ENCODE data around the gene STH.
A peak's percentile ranks its signal among the peaks of the same experiment; 100 is the strongest.
"Not testable (repeated sequence)": the region's sequence is repeated elsewhere in the genome, so short reads cannot be mapped to it uniquely, and the experiment has no call there.

STH gene

DNA sequence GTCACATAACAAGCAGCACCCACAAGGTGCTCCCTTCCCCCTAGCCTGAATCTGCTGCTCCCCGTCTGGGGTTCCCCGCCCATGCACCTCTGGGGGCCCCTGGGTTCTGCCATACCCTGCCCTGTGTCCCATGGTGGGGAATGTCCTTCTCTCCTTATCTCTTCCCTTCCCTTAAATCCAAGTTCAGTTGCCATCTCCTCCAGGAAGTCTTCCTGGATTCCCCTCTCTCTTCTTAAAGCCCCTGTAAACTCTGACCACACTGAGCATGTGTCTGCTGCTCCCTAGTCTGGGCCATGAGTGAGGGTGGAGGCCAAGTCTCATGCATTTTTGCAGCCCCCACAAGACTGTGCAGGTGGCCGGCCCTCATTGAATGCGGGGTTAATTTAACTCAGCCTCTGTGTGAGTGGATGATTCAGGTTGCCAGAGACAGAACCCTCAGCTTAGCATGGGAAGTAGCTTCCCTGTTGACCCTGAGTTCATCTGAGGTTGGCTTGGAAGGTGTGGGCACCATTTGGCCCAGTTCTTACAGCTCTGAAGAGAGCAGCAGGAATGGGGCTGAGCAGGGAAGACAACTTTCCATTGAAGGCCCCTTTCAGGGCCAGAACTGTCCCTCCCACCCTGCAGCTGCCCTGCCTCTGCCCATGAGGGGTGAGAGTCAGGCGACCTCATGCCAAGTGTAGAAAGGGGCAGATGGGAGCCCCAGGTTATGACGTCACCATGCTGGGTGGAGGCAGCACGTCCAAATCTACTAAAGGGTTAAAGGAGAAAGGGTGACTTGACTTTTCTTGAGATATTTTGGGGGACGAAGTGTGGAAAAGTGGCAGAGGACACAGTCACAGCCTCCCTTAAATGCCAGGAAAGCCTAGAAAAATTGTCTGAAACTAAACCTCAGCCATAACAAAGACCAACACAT lies at the start of gene STH:
STH (plus strand) TSS at position 264 of the 913 bp plus-strand sequence; CDS start at position 294, 30 bp downstream.
- no peak for DNase-seq (ENCODE audit: low spot score)

GRCh38 chr17:45949755-45950320 lies 49.2 kb upstream of the STH start:
- no peak for DNase-seq (ENCODE audit: low spot score)

DNA sequence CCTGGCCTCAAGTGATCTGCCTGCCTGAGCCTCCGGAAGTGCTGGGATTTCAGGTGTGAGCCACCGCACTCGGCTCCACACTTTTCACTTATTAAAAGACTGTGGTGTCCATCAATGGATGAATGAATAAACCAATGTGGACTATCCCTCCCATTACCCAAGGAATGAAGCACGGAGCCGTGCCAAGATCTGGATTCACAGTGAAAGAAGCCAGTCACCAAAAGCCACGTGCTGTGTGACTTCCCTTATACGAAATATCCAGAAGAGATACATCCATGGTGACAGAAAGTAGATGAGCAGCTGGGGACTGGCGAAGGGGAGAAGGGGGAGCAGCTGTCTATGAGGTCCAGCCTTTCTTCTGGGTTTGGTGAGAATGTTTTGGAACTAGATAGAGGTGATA lies 48.2 kb upstream of the STH start:
- DNase-seq (ENCODE audit: low spot score): no peak

DNA sequence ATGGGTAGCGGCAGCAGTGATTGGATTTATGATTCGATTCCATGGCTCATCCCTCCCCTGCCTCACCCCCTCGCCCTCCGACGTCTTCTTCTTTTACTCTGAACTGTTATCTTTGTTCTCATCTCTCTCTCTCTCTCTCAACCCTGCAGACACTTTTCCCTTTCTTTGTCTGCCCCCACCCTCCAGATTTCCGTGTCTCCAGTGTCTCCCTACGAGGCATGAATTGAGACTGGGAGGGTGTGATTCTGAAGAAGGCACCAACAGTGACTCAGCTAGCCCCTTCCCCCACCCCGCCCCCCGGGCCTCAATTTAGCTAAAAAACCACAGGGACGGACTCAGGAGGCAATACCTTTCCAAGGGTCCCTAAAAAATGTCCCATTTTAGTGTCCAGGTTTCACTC lies 47.6 kb upstream of the STH start:
- no peak for DNase-seq (ENCODE audit: low spot score)

DNA sequence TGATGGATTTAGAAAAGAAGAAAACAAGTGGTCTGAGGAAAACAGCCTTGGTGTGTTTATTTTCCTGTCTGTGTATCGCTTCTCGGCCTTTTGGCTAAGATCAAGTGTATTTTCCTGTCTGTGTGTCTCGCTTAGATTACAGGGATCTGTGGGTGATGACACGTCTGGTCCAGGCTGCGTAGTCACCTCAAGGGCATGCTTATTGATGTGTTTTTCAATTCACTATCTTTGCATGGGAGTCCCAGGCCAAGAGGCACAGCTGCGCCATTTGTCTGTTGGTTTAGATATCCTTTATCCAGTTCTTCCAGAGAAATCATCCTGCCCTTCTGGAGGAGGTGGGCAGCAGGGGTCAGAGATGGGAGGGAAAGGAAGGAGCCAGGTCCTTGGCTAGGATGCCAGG lies 47.1 kb upstream of the STH start:
- no peak for DNase-seq (ENCODE audit: low spot score)

DNA sequence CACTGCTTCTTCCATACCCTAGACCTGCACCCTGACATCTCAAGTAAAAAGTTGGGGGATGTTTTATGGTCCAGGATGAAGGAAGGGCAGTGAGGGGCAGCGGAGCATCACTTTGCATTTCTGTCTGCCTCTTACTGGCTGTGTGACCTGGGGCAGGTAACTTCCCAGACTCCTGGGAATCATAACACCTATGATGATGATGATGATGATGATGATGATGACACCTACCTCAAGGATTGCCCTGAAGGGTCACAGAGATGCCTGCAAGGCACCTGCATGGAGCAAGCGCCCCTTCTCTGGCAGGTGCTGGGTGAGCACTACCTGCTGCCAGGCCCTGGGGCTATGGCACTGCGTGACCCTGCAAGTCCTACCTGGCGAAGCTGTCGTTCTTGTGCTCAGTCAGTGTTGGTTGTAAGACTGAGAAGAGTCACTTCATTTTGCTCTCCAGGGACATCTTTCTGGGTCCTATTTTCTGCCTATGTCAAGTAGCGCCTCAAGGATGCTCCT lies 46.2 kb upstream of the STH start:
- DNase-seq (ENCODE audit: low spot score): no peak

GRCh38 chr17:45953561-45953960 lies 45.5 kb upstream of the STH start:
- no peak for DNase-seq (ENCODE audit: low spot score)

DNA sequence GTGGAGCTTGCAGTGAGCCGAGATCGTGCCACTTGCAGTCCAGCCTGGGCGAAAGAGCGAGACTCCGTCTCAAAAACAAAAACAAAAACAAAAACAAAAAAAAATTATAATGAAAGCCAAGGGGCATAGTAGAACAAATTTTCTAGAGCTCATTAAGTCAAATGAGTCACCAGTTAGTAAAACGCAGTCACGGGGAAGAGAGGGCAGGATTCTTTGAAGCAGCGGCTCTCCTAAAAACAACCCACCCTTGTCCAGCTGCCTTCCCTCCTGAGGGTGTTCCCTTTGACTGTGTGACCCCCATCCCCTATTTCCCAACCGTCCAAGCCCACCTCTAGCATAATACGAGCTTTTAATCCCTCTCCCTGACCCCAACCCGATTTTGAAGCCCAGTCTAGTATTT lies 44.1 kb upstream of the STH start:
- DNase-seq (ENCODE audit: low spot score): peak; percentile 53

DNA sequence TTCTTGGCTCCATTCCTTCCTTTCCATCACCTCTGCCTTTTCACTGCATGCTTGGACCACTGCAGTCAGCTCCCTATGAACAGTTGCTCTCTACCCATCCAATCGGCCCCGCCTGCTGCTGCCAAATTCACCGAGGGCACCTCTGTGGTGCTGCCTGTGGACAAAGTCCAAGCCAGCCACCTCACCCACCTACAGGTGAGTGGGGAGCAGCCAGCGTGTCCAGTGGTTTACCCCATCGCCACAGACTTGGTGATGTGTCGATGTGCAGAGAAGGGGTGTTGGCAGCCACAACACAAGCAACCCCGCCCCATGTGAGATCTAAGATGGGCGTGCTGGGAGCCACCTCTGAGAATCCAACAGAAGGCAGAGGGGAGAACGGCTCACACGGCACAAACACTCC lies 43.7 kb upstream of the STH start:
- no peak for DNase-seq (ENCODE audit: low spot score)

- DNase-seq (ENCODE audit: low spot score): no peak
These were observed 43.0 kb upstream of the STH start for GRCh38 chr17:45956090-45956489.

GRCh38 chr17:45956746-45957145 lies 42.3 kb upstream of the STH start:
- DNase-seq (ENCODE audit: low spot score): not testable (repeated sequence)

GRCh38 chr17:45958307-45958706 lies 40.7 kb upstream of the STH start:
- DNase-seq (ENCODE audit: low spot score): no peak

- no peak for DNase-seq (ENCODE audit: low spot score)
These were observed 39.9 kb upstream of the STH start for GRCh38 chr17:45958994-45959665.

DNA sequence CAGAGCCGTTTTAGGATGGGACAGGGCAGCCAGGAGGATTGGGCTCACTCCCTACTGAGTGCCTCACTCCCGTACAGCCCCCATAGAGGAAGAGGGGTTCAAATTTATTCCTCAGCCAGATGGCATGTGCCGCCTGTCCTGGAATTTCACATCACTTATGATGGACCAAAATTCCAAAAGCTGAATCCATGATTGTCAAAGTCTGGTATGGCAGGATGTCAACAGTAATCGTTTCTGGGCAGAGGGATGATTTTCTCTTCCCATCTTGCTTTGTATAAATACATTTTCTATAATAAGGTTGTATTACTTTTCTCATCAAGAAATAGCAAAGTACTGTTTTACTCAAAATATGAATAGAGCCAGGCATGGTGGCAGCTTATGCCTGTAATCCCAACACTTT lies 38.7 kb upstream of the STH start:
- no peak for DNase-seq (ENCODE audit: low spot score)

DNA sequence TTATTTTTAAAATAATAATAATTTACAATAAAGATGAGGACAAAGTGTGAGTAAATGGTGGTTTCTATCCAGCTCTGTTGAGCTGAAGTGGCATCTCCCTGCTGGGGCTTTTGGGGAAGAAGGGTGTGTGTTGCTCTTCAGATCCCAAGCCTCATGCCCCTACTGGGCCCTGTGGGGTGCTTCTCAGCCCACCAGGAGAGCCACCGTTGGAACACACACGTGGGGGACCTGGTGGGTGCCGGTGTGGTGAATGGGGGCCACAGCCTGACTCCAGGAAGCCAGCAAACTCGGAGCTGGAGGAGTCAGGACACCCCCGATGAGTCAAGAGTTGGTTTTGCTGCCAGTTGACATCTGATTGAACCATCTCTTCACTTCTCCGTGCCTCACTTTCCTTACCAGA lies 37.8 kb upstream of the STH start:
- DNase-seq (ENCODE audit: low spot score): no peak

DNA sequence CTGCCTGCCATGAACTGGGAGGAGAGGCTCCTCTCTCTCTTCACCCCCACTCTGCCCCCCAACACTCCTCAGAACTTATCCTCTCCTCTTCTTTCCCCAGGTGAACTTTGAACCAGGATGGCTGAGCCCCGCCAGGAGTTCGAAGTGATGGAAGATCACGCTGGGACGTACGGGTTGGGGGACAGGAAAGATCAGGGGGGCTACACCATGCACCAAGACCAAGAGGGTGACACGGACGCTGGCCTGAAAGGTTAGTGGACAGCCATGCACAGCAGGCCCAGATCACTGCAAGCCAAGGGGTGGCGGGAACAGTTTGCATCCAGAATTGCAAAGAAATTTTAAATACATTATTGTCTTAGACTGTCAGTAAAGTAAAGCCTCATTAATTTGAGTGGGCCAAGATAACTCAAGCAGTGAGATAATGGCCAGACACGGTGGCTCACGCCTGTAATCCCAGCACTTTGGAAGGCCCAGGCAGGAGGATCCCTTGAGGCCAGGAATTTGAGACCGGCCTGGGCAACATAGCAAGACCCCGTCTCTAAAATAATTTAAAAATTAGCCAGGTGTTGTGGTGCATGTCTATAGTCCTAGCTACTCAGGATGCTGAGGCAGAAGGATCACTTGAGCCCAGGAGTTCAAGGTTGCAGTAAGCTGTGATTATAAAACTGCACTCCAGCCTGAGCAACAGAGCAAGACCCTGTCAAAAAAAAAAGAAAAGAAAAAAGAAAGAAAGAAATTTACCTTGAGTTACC lies 36.7 kb upstream of the STH start:
- no peak for DNase-seq (ENCODE audit: low spot score)

DNA sequence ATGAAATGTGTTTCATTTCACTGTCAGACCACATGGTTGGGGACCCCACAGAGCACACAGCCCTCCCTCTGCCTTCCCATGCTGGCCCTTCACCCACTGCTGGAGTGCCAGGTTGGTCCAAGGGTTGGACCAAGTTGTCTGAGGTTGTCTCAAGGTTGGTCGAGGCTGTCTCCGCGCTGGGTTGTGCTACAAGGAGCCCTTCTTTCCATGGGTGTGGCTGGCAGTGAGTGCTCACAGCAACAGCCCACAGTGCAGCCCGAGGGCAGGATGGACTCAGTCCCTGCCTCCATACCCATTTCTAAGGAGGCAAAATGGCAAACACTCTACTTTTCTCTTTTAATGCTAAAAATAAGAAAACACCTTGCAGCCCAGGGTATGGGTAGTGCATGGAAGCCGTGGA lies 35.8 kb upstream of the STH start:
- no peak for DNase-seq (ENCODE audit: low spot score)

GRCh38 chr17:45963889-45964288 lies 35.2 kb upstream of the STH start:
- no peak for DNase-seq (ENCODE audit: low spot score)

DNA sequence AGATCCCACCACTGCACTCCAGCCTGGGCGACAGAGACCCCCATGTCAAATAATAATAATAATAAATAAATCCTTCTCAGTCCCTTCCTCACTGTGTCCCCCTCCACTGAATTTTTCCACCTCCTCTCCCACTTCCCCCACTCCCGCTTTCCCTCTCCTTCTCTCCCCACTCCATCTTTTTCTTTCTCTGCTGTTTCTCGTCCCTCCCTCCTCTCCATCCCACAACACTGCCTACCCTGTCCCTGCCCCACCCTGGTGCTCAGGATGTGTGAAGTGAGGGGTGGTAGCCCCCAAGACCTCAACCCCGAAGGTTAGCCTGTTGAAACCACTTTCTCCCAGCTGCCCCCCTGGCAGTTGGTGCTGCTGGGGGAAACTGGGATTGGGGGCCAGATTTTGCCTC lies 34.4 kb upstream of the STH start:
- no peak for DNase-seq (ENCODE audit: low spot score)

- DNase-seq (ENCODE audit: low spot score): no peak
These were observed 33.2 kb upstream of the STH start for GRCh38 chr17:45965812-45966211.

GRCh38 chr17:45966606-45967280 lies 32.3 kb upstream of the STH start:
- DNase-seq (ENCODE audit: low spot score): no peak

DNA sequence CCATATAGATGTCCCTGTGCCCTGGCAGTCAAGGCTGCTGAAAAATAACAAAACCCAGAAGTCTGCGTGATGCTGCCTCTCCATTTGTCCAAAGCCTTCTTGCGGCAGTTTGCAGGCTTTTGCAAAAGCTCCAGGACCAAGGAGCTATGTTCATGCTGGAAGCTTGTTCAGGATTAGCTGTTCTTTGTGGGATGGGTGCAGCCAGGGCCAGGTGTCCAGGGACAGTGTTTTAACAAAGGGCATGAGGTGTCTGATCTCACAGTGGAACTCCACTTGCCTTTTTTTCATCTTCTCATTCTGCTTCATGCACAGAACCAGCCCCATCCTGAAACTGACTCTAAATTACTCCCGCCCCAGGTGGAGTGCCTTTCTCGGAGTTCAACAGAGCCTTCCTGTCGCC lies 31.7 kb upstream of the STH start:
- DNase-seq (ENCODE audit: low spot score): no peak

Measured in AG20443 (cell line).